OCI-LY7 (cell line): Measurements from ENCODE around the gene ANKRD35. TPM values are rescaled to one million over a fixed set of nuclear protein-coding genes. Genes with fewer than 3 reads are reported as not detected.
"Not testable (repeated sequence)": the region's sequence is repeated elsewhere in the genome, so short reads cannot be mapped to it uniquely, and the experiment has no call there.

Experiments used
- BruUV-seq: library from RNA; stranded (reverse); fragments of 400-500 nt; replicated peaks from 2 replicates; lab custom pipeline; 2021; lab: Mats Ljungman, UMichigan
- CTCF ChIA-PET: fragments of 300-600 bp; sonication (Branson Sonifier 250); formaldehyde crosslinking; loops from one replicate; lab custom pipeline; 2022; ENCODE audit warnings: antibody characterized with exemption; ENCODE audit not compliant: unreplicated experiment; lab: Charles Lee
- POLR2A ChIA-PET: fragments of 300-600 bp; sonication (Branson Sonifier 250); formaldehyde crosslinking; loops from one replicate; lab custom pipeline; 2022; ENCODE audit warnings: antibody characterized with exemption; lab: Charles Lee
- DNase-seq: peaks from one replicate; pipeline ENCODE4 v3.0.0-alpha.2; 2015; ENCODE audit warnings: low spot score
- H2AFZ ChIP-seq: fragments of 200-600 bp; sonication (generic), shearing (Covaris generic); 2 replicates; pipeline ENCODE4 v1.6.1; 2014; ENCODE audit warnings: mild to moderate bottlenecking, antibody characterized with exemption, low read length, moderate library complexity
- H3K27ac ChIP-seq: fragments of 200-600 bp; sonication (generic); 2 replicates; pipeline ENCODE4 v1.5.1; 2014; ENCODE audit warnings: mixed run types, low read depth, mild to moderate bottlenecking, moderate library complexity, low read length, inconsistent platforms; ENCODE audit not compliant: poor library complexity, severe bottlenecking
- H3K36me3 ChIP-seq: fragments of 200-600 bp; sonication (generic); 2 replicates; pipeline ENCODE4 v1.6.1; 2014; ENCODE audit warnings: mild to moderate bottlenecking, antibody characterized with exemption, low read length, moderate library complexity, mixed read lengths; ENCODE audit not compliant: insufficient read depth
- H3K4me1 ChIP-seq: fragments of 200-600 bp; sonication (generic); 2 replicates; pipeline ENCODE4 v1.5.1; 2014; ENCODE audit warnings: mild to moderate bottlenecking, low read length; ENCODE audit not compliant: insufficient read depth, poor library complexity, severe bottlenecking
- H3K4me2 ChIP-seq: fragments of 200-600 bp; sonication (generic); 2 replicates; pipeline ENCODE4 v1.6.1; 2014; ENCODE audit warnings: mild to moderate bottlenecking, low read length
- H3K4me3 ChIP-seq: fragments of 200-600 bp; sonication (generic); 2 replicates; pipeline ENCODE4 v1.5.1; 2014; ENCODE audit warnings: mild to moderate bottlenecking, low read depth, low read length; ENCODE audit not compliant: poor library complexity, severe bottlenecking
- H3K79me2 ChIP-seq: fragments of 200-600 bp; sonication (generic); 2 replicates; pipeline ENCODE4 v1.6.1; 2016; ENCODE audit warnings: low read depth, mild to moderate bottlenecking, low read length, moderate library complexity, mixed read lengths; ENCODE audit not compliant: insufficient read depth
- H3K9me2 ChIP-seq: fragments of 200-600 bp; sonication (generic); 2 replicates; pipeline ENCODE4 v1.6.1; 2016; ENCODE audit warnings: mild to moderate bottlenecking, low read length, mixed read lengths; ENCODE audit not compliant: insufficient read depth
- H3K9me3 ChIP-seq: fragments of 200-600 bp; sonication (generic); 2 replicates; pipeline ENCODE4 v1.6.1; 2014; ENCODE audit warnings: mild to moderate bottlenecking, mixed run types, low read length, mixed read lengths
- H4K20me1 ChIP-seq: fragments of 200-600 bp; sonication (generic); 2 replicates; pipeline ENCODE4 v1.6.1; 2014; ENCODE audit warnings: mild to moderate bottlenecking, antibody characterized with exemption, low read length, moderate library complexity, mixed read lengths; ENCODE audit not compliant: insufficient read depth
- EZH2phosphoT487 ChIP-seq: fragments of 200-600 bp; sonication (generic); IDR thresholded peaks from 2 replicates; pipeline ENCODE4 v1.6.1; 2018; ENCODE audit warnings: low read depth, borderline replicate concordance, mild to moderate bottlenecking, mixed run types, antibody characterized with exemption, low read length, moderate library complexity, mixed read lengths
- intact Hi-C: fragments of 100-400 bp; cut with micrococcal nuclease; formaldehyde crosslinking; loops from one replicate; pipeline ENCODE4 v1.10.0; 2022; ENCODE audit not compliant: unreplicated experiment
- total RNA-seq, 2 experiments: library from RNA; depleted of rRNA in 1 of 2; stranded (reverse); fragments of >200 nt in 1 of 2; shearing (Covaris generic) in 1 of 2; gene quantifications; 2 replicates each; pipeline ENCODE4 v1.2.3, GENCODE V29; 2014 to 2022
- TF ChIP-seq, protein P1 (sequence below): fragments of 200-600 bp; sonication (generic); conservative IDR thresholded peaks from 2 replicates; pipeline ENCODE4 v1.5.1; 2014; ENCODE audit warnings: mild to moderate bottlenecking, antibody characterized with exemption, low read length, moderate library complexity, mixed read lengths

The ANKRD35 gene
- total RNA-seq, 2 experiments from 2014 or later, result not detected

DNA sequence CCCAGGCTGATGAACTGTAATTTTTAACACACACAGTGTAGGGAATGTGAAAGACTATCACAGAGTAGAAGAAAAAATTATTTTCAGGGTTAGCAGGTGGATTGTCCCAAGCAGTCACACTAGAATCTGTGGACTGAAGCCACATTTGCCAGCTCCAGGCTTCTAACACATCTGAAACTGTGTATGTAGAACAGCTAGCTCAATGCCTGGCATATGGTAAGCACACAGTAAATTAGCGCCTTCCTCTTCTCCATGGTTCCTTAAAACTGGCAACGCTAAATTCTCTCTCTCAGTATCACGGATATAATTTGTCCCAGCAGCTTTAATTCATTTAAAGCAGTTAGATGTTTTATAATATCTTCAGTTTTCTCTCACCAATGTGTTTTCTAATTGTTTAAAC, 42.6 kb downstream of the ANKRD35 start:
- intact Hi-C loops, result no loop called here
- Histone ChIP-seq H4K20me1 (no peaks in the 10 kb centered on the region), H3K4me3 (no peak overlapping the region), H3K4me1 (peaks cover 33% of the 10 kb centered on the region), H3K79me2 (no peaks in the 10 kb centered on the region), H3K9me3 (no peaks in the 10 kb centered on the region), H3K4me2 (no peak overlapping the region), H2AFZ (no peak overlapping the region), H3K9me2 (no peaks in the 10 kb centered on the region), H3K36me3 (peaks cover 69% of the 10 kb centered on the region), H3K27ac (peak overlapping the region; percentile 36)
- no TSS peak for BruUV-seq
- DNase-seq, result no peak
- ChIA-PET POLR2A (interaction anchor here (1.7 to 6.2 kb wide), 4 partner anchors 11 to 19 kb away, joined by 5 to 65 read pairs (median 9); partner anchors contain the start of genes PIAS3, POLR3C and RNF115), CTCF (no interaction called here)
- no peak for TF ChIP-seq EZH2phosphoT487
- TF ChIP-seq, protein P1, sequence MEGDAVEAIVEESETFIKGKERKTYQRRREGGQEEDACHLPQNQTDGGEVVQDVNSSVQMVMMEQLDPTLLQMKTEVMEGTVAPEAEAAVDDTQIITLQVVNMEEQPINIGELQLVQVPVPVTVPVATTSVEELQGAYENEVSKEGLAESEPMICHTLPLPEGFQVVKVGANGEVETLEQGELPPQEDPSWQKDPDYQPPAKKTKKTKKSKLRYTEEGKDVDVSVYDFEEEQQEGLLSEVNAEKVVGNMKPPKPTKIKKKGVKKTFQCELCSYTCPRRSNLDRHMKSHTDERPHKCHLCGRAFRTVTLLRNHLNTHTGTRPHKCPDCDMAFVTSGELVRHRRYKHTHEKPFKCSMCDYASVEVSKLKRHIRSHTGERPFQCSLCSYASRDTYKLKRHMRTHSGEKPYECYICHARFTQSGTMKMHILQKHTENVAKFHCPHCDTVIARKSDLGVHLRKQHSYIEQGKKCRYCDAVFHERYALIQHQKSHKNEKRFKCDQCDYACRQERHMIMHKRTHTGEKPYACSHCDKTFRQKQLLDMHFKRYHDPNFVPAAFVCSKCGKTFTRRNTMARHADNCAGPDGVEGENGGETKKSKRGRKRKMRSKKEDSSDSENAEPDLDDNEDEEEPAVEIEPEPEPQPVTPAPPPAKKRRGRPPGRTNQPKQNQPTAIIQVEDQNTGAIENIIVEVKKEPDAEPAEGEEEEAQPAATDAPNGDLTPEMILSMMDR, result no peak

DNA sequence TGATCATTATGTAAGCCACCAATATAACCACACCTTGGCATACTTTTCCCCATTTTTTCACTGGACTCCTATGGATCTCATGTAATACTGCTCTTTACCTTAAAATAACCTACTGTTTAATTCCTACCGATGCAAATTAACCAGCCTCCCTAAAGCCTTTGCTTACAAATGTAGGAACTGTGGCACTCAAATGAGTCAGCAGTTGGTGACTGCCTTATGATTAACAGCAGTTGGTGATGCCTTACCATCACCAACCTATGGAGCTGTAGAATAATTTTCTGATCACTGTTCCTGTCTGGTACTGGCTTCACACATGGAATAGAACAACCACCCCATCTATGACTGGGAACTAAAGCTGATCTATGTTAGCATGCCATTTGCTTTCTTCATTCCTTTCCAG, 48.0 kb downstream of the ANKRD35 start:
- Histone ChIP-seq H3K36me3 (peaks cover 98% of the 10 kb centered on the region), H3K4me2 (no peak overlapping the region), H4K20me1 (no peaks in the 10 kb centered on the region), H3K9me3 (no peaks in the 10 kb centered on the region), H3K4me3 (no peak overlapping the region), H3K4me1 (no peaks in the 10 kb centered on the region), H3K79me2 (no peaks in the 10 kb centered on the region), H3K9me2 (no peaks in the 10 kb centered on the region), H2AFZ (no peak overlapping the region), H3K27ac (no peak overlapping the region)
- no TSS peak for BruUV-seq
- POLR2A ChIA-PET, result interaction anchor here (0.9 kb wide), 1 partner anchor 9 kb away, joined by 4 read pairs; no protein-coding TSS in a partner anchor
- intact Hi-C loops, result no loop called here
- CTCF ChIA-PET, result no interaction called here
- DNase-seq, result no peak
- no peak for TF ChIP-seq EZH2phosphoT487
- TF ChIP-seq, protein P1, result no peak

DNA sequence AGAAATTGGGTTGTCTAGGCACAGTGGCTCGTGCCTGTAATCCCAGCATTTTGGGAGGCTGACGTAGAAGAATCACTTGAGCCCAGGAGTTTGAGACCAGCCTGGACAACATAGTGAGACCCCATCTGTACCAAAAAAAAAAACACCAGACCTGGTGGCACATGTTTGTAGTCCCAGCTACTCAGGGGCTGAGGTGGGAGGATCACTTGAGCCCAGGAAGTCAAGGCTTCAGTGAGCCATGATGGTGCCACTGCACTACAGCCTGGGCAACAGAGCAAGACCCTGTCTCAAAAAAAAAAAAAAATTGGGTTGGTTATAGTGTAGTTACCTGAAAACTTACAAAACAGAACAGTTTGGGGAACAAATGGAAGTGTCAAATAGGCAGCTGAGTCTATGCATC, 54.9 kb downstream of the ANKRD35 start:
- H3K27ac ChIP-seq, BruUV-seq, intact Hi-C loops, H2AFZ ChIP-seq, H4K20me1 ChIP-seq, H3K9me3 ChIP-seq, H3K4me3 ChIP-seq, H3K4me2 ChIP-seq, CTCF ChIA-PET, DNase-seq, H3K9me2 ChIP-seq: not testable (repeated sequence)
- POLR2A ChIA-PET, result interaction anchor here (0.7 kb wide), 1 partner anchor 205 kb away, joined by 4 read pairs; no protein-coding TSS in a partner anchor
- H3K79me2 ChIP-seq, result peaks cover 19% of the 10 kb centered on the region
- H3K36me3 ChIP-seq, result peaks cover 97% of the 10 kb centered on the region
- peaks cover 32% of the 10 kb centered on the region for H3K4me1 ChIP-seq
